Measurements from ENCODE around the gene MSI1.
A peak's percentile ranks its signal among the peaks of the same experiment; 100 is the strongest.

MSI1 gene
- total RNA-seq = 0 to 0.17 (median 0) reads per million in 3 donors

GRCh38 chr12:120368789-120369602 lies at the start of gene MSI1:
MSI1 (minus strand) TSS chr12:120369164; CDS start chr12:120369091, 73 bp downstream.
- no peaks in the 10 kb centered on the region for H3K9me3 ChIP-seq (ENCODE audit: control insufficient read depth, low read length)
- H3K36me3 ChIP-seq (ENCODE audit: control insufficient read depth, insufficient read depth, low read length) = no peaks in the 10 kb centered on the region
- H3K27me3 ChIP-seq (replicated peaks; ENCODE audit: control insufficient read depth, insufficient read depth, low read length, poor library complexity, severe bottlenecking) = peaks cover 42% of the 10 kb centered on the region
- H3K4me3 ChIP-seq (ENCODE audit: insufficient read depth, low read depth, low read length, poor library complexity, severe bottlenecking) = peak within 1 kb of the TSS; percentile 39
- no peak for DNase-seq
- H3K4me1 ChIP-seq (ENCODE audit: control insufficient read depth, insufficient read depth, low read length, poor library complexity, severe bottlenecking) = peaks cover 17% of the 10 kb centered on the region
- no peak within 1 kb of the TSS for H3K27ac ChIP-seq (ENCODE audit: insufficient read depth, low read length, poor library complexity, severe bottlenecking)

DNA sequence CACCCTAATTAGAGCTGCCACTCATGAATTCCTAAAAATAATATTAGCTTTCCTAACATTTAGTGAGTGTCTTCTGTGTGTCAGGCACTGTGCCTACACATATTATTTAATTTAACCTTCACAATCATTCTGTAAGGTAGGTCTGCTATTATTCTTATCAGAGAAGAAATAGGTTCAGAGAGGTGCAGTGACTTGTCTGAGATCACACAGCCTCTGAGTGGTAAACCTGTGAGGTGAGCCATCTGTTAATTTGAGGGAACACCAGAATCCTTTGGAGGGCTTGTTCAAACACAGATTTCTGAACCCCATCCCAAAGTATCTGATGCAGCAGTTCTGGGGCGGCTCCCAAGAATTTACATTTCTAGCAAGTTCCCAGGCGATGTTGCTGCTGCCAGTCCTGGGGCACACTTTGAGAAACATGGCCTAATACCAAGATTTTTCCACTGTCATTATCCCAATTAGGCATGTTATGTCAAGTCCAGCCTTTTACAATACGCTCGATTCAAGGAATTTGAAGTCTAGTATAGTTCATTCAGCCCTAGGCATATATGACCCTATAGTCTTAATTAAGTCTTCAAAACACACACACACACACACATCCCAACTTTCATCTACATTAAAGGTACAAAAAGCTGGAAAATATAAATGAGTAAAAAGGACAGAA lies 49.1 kb upstream of the MSI1 start:
- Histone ChIP-seq H3K36me3 (ENCODE audit: control insufficient read depth, insufficient read depth, low read length) (no peaks in the 10 kb centered on the region), H3K4me1 (ENCODE audit: control insufficient read depth, insufficient read depth, low read length, poor library complexity, severe bottlenecking) (no peaks in the 10 kb centered on the region), H3K9me3 (ENCODE audit: control insufficient read depth, low read length) (no peaks in the 10 kb centered on the region), H3K27ac (ENCODE audit: insufficient read depth, low read length, poor library complexity, severe bottlenecking) (no peak overlapping the region), H3K4me3 (ENCODE audit: insufficient read depth, low read depth, low read length, poor library complexity, severe bottlenecking) (no peak overlapping the region), H3K27me3 (replicated peaks; ENCODE audit: control insufficient read depth, insufficient read depth, low read length, poor library complexity, severe bottlenecking) (no peaks in the 10 kb centered on the region)
- no peak for DNase-seq

DNA sequence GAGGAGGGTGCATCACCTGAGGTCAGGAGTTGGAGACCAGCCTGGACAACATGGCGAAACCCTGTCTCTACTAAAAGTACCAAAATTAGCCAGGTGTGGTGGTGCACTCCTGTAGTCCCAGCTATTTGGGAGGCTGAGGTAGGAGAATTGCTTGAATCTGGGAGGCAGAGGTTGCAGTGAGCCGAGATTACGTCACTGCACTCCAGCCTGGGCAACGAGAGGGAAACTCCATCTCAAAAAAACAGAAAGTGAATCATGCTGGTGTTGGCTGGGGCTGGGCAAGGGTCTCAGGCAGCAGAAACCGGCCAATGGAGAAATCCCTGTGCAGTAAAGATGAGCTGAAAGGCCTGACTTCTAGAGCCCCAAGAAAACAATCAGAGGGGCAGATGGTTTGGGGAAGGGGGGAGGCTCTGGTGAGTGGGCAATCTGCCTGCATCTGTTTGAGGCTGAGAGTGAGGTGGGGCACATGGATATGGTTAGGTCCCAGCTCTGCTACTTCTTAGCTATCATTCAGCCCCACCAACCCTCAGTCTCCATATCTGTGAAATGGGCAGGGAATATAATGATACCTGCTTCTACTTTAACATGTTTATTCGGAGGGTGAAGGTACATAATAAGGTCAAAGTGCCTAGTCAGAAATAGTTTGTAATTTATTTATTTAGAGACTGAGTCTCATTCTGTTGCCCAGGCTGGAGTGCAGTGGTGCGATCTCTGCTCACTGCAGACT lies 47.7 kb upstream of the MSI1 start:
- H3K4me3 ChIP-seq (ENCODE audit: insufficient read depth, low read depth, low read length, poor library complexity, severe bottlenecking) = no peak overlapping the region
- H3K4me1 ChIP-seq (ENCODE audit: control insufficient read depth, insufficient read depth, low read length, poor library complexity, severe bottlenecking) = no peaks in the 10 kb centered on the region
- no peak for DNase-seq
- no peaks in the 10 kb centered on the region for H3K27me3 ChIP-seq (replicated peaks; ENCODE audit: control insufficient read depth, insufficient read depth, low read length, poor library complexity, severe bottlenecking)
- no peak overlapping the region for H3K27ac ChIP-seq (ENCODE audit: insufficient read depth, low read length, poor library complexity, severe bottlenecking)
- no peaks in the 10 kb centered on the region for H3K9me3 ChIP-seq (ENCODE audit: control insufficient read depth, low read length)
- no peaks in the 10 kb centered on the region for H3K36me3 ChIP-seq (ENCODE audit: control insufficient read depth, insufficient read depth, low read length)

GRCh38 chr12:120413901-120414695 lies 45.1 kb upstream of the MSI1 start:
- Histone ChIP-seq H3K9me3 (ENCODE audit: control insufficient read depth, low read length) (no peaks in the 10 kb centered on the region), H3K27ac (ENCODE audit: insufficient read depth, low read length, poor library complexity, severe bottlenecking) (no peak overlapping the region), H3K4me3 (ENCODE audit: insufficient read depth, low read depth, low read length, poor library complexity, severe bottlenecking) (no peak overlapping the region), H3K36me3 (ENCODE audit: control insufficient read depth, insufficient read depth, low read length) (no peaks in the 10 kb centered on the region), H3K27me3 (replicated peaks; ENCODE audit: control insufficient read depth, insufficient read depth, low read length, poor library complexity, severe bottlenecking) (no peaks in the 10 kb centered on the region), H3K4me1 (ENCODE audit: control insufficient read depth, insufficient read depth, low read length, poor library complexity, severe bottlenecking) (no peaks in the 10 kb centered on the region)
- DNase-seq = no peak

- Histone ChIP-seq H3K36me3 (ENCODE audit: control insufficient read depth, insufficient read depth, low read length) (no peaks in the 10 kb centered on the region), H3K4me1 (ENCODE audit: control insufficient read depth, insufficient read depth, low read length, poor library complexity, severe bottlenecking) (no peaks in the 10 kb centered on the region), H3K4me3 (ENCODE audit: insufficient read depth, low read depth, low read length, poor library complexity, severe bottlenecking) (no peak overlapping the region), H3K27ac (ENCODE audit: insufficient read depth, low read length, poor library complexity, severe bottlenecking) (no peak overlapping the region), H3K9me3 (ENCODE audit: control insufficient read depth, low read length) (no peaks in the 10 kb centered on the region), H3K27me3 (replicated peaks; ENCODE audit: control insufficient read depth, insufficient read depth, low read length, poor library complexity, severe bottlenecking) (no peaks in the 10 kb centered on the region)
- no peak for DNase-seq
These were observed 43.5 kb upstream of the MSI1 start for GRCh38 chr12:120412421-120412820.

DNA sequence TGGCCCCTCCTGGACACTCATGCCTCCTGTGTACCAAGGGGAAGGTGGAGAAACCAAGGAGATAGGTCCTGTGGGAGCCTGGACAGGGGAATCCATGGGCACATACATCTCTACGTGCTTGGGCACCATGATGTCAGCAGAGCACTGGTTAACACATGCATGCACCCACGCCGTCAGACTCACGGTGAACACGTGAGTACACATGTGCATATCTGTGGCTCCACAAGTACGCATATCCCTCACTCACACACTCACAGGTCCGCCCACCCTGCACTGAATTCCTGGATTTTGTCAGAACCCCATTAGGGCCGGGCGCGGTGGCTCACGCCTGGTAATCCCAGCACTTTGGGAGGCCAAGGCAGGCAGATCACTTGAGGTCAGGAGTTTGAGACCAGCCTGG lies 39.8 kb upstream of the MSI1 start:
- Histone ChIP-seq H3K4me3 (ENCODE audit: insufficient read depth, low read depth, low read length, poor library complexity, severe bottlenecking) (no peak overlapping the region), H3K27me3 (replicated peaks; ENCODE audit: control insufficient read depth, insufficient read depth, low read length, poor library complexity, severe bottlenecking) (no peaks in the 10 kb centered on the region), H3K4me1 (ENCODE audit: control insufficient read depth, insufficient read depth, low read length, poor library complexity, severe bottlenecking) (no peaks in the 10 kb centered on the region), H3K36me3 (ENCODE audit: control insufficient read depth, insufficient read depth, low read length) (no peaks in the 10 kb centered on the region), H3K27ac (ENCODE audit: insufficient read depth, low read length, poor library complexity, severe bottlenecking) (no peak overlapping the region), H3K9me3 (ENCODE audit: control insufficient read depth, low read length) (no peaks in the 10 kb centered on the region)
- DNase-seq = no peak

GRCh38 chr12:120406553-120406952 lies 37.6 kb upstream of the MSI1 start:
- H3K4me1 ChIP-seq (ENCODE audit: control insufficient read depth, insufficient read depth, low read length, poor library complexity, severe bottlenecking) = no peaks in the 10 kb centered on the region
- no peak for DNase-seq
- no peaks in the 10 kb centered on the region for H3K9me3 ChIP-seq (ENCODE audit: control insufficient read depth, low read length)
- H3K27me3 ChIP-seq (replicated peaks; ENCODE audit: control insufficient read depth, insufficient read depth, low read length, poor library complexity, severe bottlenecking) = peaks cover 6% of the 10 kb centered on the region
- H3K4me3 ChIP-seq (ENCODE audit: insufficient read depth, low read depth, low read length, poor library complexity, severe bottlenecking) = no peak overlapping the region
- no peaks in the 10 kb centered on the region for H3K36me3 ChIP-seq (ENCODE audit: control insufficient read depth, insufficient read depth, low read length)
- no peak overlapping the region for H3K27ac ChIP-seq (ENCODE audit: insufficient read depth, low read length, poor library complexity, severe bottlenecking)

- no peaks in the 10 kb centered on the region for H3K36me3 ChIP-seq (ENCODE audit: control insufficient read depth, insufficient read depth, low read length)
- H3K27ac ChIP-seq (ENCODE audit: insufficient read depth, low read length, poor library complexity, severe bottlenecking) = no peak overlapping the region
- H3K9me3 ChIP-seq (ENCODE audit: control insufficient read depth, low read length) = no peaks in the 10 kb centered on the region
- H3K27me3 ChIP-seq (replicated peaks; ENCODE audit: control insufficient read depth, insufficient read depth, low read length, poor library complexity, severe bottlenecking) = peaks cover 6% of the 10 kb centered on the region
- DNase-seq = no peak
- no peaks in the 10 kb centered on the region for H3K4me1 ChIP-seq (ENCODE audit: control insufficient read depth, insufficient read depth, low read length, poor library complexity, severe bottlenecking)
- no peak overlapping the region for H3K4me3 ChIP-seq (ENCODE audit: insufficient read depth, low read depth, low read length, poor library complexity, severe bottlenecking)
These were observed 37.1 kb upstream of the MSI1 start for GRCh38 chr12:120406069-120406468.

GRCh38 chr12:120404271-120404670 lies 35.3 kb upstream of the MSI1 start:
- Histone ChIP-seq H3K9me3 (ENCODE audit: control insufficient read depth, low read length) (no peaks in the 10 kb centered on the region), H3K36me3 (ENCODE audit: control insufficient read depth, insufficient read depth, low read length) (no peaks in the 10 kb centered on the region), H3K27me3 (replicated peaks; ENCODE audit: control insufficient read depth, insufficient read depth, low read length, poor library complexity, severe bottlenecking) (peaks cover 6% of the 10 kb centered on the region), H3K4me3 (ENCODE audit: insufficient read depth, low read depth, low read length, poor library complexity, severe bottlenecking) (no peak overlapping the region), H3K27ac (ENCODE audit: insufficient read depth, low read length, poor library complexity, severe bottlenecking) (no peak overlapping the region), H3K4me1 (ENCODE audit: control insufficient read depth, insufficient read depth, low read length, poor library complexity, severe bottlenecking) (no peaks in the 10 kb centered on the region)
- no peak for DNase-seq
